BJ (cell line): Measurements from ENCODE around the gene MYO9B. TPM values are rescaled to one million over a fixed set of nuclear protein-coding genes. Genes with fewer than 3 reads are reported as not detected.

ENCODE experiments used
- CTCF ChIA-PET: fragments of 350-600 bp; formaldehyde crosslinking; extraction: SDS; loops from one replicate; lab custom pipeline; 2021; ENCODE audit warnings: antibody characterized with exemption, inconsistent platforms; lab: Yijun Ruan, JAX
- POLR2A ChIA-PET: fragments of 300-600 bp; sonication (Branson Sonifier 250); formaldehyde crosslinking; extraction: SDS; loops from one replicate; lab custom pipeline; 2021; ENCODE audit warnings: antibody characterized with exemption; lab: Charles Lee
- DNase-seq: peaks from one replicate; pipeline ENCODE4 v3.0.0-alpha.2; 2011; ENCODE audit warnings: low read depth
- H3K27me3 ChIP-seq: 2 replicates; pipeline ENCODE4 v1.6.0; 2011; ENCODE audit warnings: low read length; ENCODE audit not compliant: control insufficient read depth, insufficient read depth
- H3K36me3 ChIP-seq: 2 replicates; pipeline ENCODE4 v1.5.1; 2011; ENCODE audit warnings: low read length; ENCODE audit not compliant: control insufficient read depth, insufficient read depth
- H3K4me3 ChIP-seq: 2 replicates; pipeline ENCODE4 v1.5.1; 2011; ENCODE audit warnings: low read depth, mild to moderate bottlenecking, control low read depth, low read length
- polyA plus RNA-seq: library from polyadenylated mRNA; depleted of rRNA; stranded (reverse); fragments of >200 nt; gene quantifications from 2 replicates; pipeline ENCODE4 v1.2.3, GENCODE V29; 2011
- TF ChIP-seq, protein P1 (sequence below): IDR thresholded peaks from 2 replicates; pipeline ENCODE4 v1.5.1; 2011; ENCODE audit warnings: low read depth, mild to moderate bottlenecking, control low read depth, inconsistent platforms, low read length, moderate library complexity; ENCODE audit not compliant: insufficient read depth

Gene MYO9B
- polyA plus RNA-seq, 1 experiment: 40.8 TPM

DNA sequence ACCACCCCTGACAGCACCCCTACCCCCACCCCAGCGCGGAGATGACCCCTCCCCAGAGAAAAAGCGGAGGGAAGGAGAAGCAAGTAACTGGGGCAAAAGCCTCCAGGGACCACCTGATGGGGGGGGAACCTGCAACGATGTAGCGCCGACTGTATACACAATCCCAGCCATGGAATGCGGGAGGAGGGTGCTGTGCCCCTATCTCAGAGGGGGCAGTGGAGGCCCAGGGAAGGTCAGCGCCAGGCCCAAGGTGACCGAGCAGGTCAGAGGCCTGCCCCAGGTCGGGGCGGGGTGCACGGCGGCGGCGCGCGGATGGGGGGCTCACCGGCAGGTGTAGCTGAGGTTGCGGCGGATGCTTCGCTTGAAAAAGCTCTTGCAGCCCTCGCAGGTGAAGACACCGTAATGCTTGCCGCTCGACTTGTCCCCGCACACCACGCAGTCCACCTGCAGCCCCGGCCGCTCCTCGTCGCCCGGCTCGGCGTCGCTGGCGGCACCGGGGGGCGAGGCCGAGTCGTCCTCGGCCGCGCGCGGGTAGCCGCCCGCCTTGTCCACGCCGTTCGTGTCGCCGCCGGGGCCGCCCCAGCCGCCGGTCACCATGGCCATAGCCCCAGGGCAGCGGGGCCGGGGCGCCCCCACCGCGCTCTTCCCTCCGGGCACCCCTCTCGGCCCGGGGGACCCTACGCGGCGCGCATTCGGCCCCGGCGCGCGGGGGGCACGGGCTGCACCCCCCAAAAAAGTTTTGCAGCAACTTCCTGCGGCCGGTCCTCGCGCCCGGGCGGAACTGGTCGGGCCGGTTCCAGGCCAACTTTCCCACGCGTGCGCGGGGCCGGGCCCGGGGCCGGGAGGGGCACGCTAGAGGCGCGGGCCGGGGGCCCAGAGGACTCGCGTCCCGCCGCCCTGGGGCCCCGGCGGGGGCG, 169.3 kb downstream of the MYO9B start:
- DNase-seq: no peak
- peaks cover 6% of the 10 kb centered on the region for H3K36me3 ChIP-seq
- ChIA-PET CTCF (interaction anchor here (0.8 to 2.3 kb wide), 3 partner anchors 9 to 39 kb away, joined by 3 to 14 read pairs (median 4); no protein-coding TSS in a partner anchor), POLR2A (no interaction called here)
- TF ChIP-seq, protein P1, sequence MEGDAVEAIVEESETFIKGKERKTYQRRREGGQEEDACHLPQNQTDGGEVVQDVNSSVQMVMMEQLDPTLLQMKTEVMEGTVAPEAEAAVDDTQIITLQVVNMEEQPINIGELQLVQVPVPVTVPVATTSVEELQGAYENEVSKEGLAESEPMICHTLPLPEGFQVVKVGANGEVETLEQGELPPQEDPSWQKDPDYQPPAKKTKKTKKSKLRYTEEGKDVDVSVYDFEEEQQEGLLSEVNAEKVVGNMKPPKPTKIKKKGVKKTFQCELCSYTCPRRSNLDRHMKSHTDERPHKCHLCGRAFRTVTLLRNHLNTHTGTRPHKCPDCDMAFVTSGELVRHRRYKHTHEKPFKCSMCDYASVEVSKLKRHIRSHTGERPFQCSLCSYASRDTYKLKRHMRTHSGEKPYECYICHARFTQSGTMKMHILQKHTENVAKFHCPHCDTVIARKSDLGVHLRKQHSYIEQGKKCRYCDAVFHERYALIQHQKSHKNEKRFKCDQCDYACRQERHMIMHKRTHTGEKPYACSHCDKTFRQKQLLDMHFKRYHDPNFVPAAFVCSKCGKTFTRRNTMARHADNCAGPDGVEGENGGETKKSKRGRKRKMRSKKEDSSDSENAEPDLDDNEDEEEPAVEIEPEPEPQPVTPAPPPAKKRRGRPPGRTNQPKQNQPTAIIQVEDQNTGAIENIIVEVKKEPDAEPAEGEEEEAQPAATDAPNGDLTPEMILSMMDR: no peak
- no peaks in the 10 kb centered on the region for H3K27me3 ChIP-seq
- peak overlapping the region; percentile 96 for H3K4me3 ChIP-seq

DNA sequence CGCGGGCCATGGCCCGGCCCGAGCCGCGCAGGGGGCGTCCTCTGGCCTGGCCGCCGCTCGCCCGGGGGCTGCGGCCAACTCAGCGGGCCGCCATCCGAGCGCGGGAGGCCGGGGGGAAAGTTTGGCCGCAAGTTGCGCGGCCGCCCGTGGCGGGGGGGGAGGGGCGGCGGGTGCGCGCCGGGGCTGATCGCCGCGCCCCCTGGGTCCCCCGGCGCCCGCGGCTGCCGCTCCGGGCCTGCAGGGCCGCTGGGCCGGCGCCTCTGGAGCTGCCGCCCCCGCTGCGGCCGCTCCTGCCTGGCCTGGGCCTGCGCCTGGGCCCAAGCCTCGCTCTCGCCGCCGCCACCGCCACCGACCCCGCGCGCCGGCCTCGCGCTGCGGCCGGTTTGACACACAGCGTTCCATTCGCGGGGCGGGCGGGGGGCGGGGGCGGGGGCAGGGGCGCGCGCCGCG, 170.0 kb downstream of the MYO9B start, which contains the start of gene NR2F6:
NR2F6 (minus strand) TSS at position 385 of the 450 bp plus-strand sequence. CDS start 699 bp downstream, outside the sequence.
- no peak for DNase-seq
- peak within 1 kb of the TSS; percentile 96 for H3K4me3 ChIP-seq
- H3K36me3 ChIP-seq: no peaks in the 10 kb centered on the region
- H3K27me3 ChIP-seq: no peaks in the 10 kb centered on the region
- ChIA-PET CTCF (no interaction called here), POLR2A (no interaction called here)
- TF ChIP-seq, protein P1: no peak

DNA sequence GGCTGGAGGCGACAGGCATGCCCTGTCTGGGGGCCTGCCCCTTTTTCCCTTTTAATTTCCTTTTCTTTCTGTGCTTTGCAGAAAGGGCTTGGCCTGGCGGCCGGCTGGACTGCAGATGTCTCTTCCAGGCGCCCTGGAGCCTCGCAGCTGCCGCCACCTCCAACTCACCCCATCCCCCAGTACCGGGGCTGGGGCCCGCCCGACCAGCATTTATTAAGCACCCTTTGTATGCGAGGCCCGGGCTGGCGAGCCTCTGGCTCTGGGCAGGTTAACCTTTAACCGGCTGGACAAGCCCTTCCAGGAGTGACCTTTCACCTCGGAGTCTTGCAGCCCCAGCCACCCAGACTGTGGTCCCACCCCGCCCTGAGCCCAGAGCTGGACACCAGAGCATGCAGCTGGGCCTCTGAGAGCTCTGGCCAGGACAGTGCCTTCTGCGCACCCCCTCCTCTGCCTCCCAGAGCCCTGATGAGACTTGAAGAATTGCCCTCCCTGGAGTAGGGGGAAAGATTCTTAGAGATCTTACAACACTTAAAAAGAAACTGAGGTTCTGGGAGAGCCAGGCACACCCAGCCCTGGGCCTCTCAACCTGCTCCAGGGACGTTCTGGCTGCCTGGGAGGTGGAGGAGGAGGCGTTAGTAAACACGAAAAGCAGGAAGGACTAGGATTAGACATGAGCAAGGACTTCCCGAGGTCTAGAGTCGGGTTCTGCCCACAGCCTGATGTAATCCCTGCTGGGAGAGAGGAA, 171.3 kb downstream of the MYO9B start:
- Histone ChIP-seq H3K36me3 (no peaks in the 10 kb centered on the region), H3K27me3 (no peaks in the 10 kb centered on the region), H3K4me3 (no peak overlapping the region; the same call in 1 of the 2 replicates)
- TF ChIP-seq, protein P1: no peak
- ChIA-PET CTCF (interaction anchor here (1.0 kb wide), 1 partner anchor 14 kb away, joined by 3 read pairs; no protein-coding TSS in a partner anchor), POLR2A (no interaction called here)
- DNase-seq: no peak

DNA sequence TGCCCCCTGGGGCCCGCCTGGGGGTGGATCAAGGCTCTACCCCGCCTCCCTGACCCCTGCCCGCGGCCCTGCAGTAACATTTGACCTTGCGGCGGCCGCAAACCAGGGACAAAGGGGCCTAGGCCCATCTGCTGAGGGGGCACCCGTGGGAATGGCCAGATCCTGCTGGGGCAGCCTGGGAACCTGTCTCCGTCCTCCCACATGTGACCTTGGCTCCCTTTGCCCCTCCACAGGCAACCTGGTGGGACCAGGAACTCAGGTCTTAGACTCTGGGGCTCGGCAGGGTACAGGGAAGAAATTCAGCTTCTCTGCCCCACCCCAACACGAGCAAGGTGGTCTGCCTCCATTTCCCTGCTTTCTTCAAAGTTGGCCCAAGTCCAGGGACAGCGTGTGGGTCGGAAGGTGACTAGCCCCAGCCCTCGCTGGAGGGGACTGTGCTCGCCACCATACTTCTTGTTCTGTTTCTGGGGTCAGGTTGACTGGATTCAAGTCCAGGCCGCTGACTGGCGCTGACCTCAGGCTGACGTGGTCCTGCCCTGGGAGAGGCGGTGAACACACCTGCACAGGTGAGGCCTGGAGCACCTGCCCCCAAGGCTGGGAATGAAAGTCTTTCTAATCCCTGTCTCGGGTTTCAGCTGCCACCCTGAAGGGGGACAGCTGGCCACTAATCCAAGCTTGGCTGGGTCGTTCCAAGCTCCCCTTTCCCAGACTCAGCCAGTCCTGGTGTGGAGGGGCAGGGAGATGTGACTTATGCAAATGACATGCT, 172.6 kb downstream of the MYO9B start:
- Histone ChIP-seq H3K27me3 (no peaks in the 10 kb centered on the region), H3K36me3 (no peaks in the 10 kb centered on the region), H3K4me3 (no peak overlapping the region)
- POLR2A ChIA-PET: no interaction called here
- no peak for DNase-seq
- CTCF ChIA-PET: interaction anchor here (0.6 to 2.4 kb wide), 5 partner anchors 10 to 47 kb away, joined by 3 to 18 read pairs (median 3); no protein-coding TSS in a partner anchor
- TF ChIP-seq, protein P1: no peak
